ENCODE measurements around the gene PPP1R12C. TPM values are rescaled to one million over a fixed set of nuclear protein-coding genes. Genes with fewer than 3 reads are reported as not detected.

Gene PPP1R12C
- total RNA-seq, 1 donor from 2014 or later: 21.8 TPM

DNA sequence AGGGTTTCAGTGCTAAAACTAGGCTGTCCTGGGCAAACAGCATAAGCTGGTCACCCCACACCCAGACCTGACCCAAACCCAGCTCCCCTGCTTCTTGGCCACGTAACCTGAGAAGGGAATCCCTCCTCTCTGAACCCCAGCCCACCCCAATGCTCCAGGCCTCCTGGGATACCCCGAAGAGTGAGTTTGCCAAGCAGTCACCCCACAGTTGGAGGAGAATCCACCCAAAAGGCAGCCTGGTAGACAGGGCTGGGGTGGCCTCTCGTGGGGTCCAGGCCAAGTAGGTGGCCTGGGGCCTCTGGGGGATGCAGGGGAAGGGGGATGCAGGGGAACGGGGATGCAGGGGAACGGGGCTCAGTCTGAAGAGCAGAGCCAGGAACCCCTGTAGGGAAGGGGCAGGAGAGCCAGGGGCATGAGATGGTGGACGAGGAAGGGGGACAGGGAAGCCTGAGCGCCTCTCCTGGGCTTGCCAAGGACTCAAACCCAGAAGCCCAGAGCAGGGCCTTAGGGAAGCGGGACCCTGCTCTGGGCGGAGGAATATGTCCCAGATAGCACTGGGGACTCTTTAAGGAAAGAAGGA lies 2.8 kb downstream of the PPP1R12C start:
- H3K9me3 Mint-ChIP-seq: no peaks in the 10 kb centered on the region
- Histone ChIP-seq H3K4me2 (peak overlapping the region; percentile 96), H3K36me3 (no peaks in the 10 kb centered on the region), H3K79me2 (ENCODE audit: low read depth) (peaks cover 56% of the 10 kb centered on the region), H3K9me3 (ENCODE audit: low read depth) (no peaks in the 10 kb centered on the region), H3F3A (ENCODE audit: low read depth) (peaks cover 19% of the 10 kb centered on the region), H3K27ac (no peak overlapping the region), H3K9ac (peak overlapping the region; percentile 20), H3K4me1 (peaks cover 5% of the 10 kb centered on the region), H3K4me3 (no peak overlapping the region), H4K20me1 (ENCODE audit: low read depth) (peaks cover 63% of the 10 kb centered on the region), H3K27me3 (no peaks in the 10 kb centered on the region), H2AFZ (replicated peaks) (no peak overlapping the region)
- no peak for DNase-seq (ENCODE audit: low spot score)
- peaks cover 42% of the 10 kb centered on the region for H3K4me1 Mint-ChIP-seq
- peaks cover 4% of the 10 kb centered on the region for H3K36me3 Mint-ChIP-seq
- H3K27me3 Mint-ChIP-seq (ENCODE audit: insufficient read depth, low read depth): peaks cover 15% of the 10 kb centered on the region
- H3K27ac Mint-ChIP-seq: peak overlapping the region; percentile 60
- TF ChIP-seq EZH2phosphoT487 (IDR thresholded peaks at IDR 0.05): no peak
- TF ChIP-seq CTCF (IDR thresholded peaks at IDR 0.05): no peak
- TF ChIP-seq EZH2 (IDR thresholded peaks at IDR 0.05): no peak
- H3K4me3 Mint-ChIP-seq: peak overlapping the region; percentile 63

GRCh38 chr19:55113570-55114039 lies 3.8 kb downstream of the PPP1R12C start:
- Histone ChIP-seq H2AFZ (replicated peaks) (no peak overlapping the region), H3K27ac (no peak overlapping the region), H3F3A (ENCODE audit: low read depth) (peaks cover 13% of the 10 kb centered on the region), H3K4me2 (no peak overlapping the region), H3K36me3 (no peaks in the 10 kb centered on the region), H3K9ac (no peak overlapping the region), H3K4me1 (peaks cover 5% of the 10 kb centered on the region), H3K27me3 (no peaks in the 10 kb centered on the region), H3K9me3 (ENCODE audit: low read depth) (no peaks in the 10 kb centered on the region), H4K20me1 (ENCODE audit: low read depth) (peaks cover 71% of the 10 kb centered on the region), H3K79me2 (ENCODE audit: low read depth) (peaks cover 56% of the 10 kb centered on the region), H3K4me3 (no peak overlapping the region)
- H3K9me3 Mint-ChIP-seq: no peaks in the 10 kb centered on the region
- H3K36me3 Mint-ChIP-seq: peaks cover 8% of the 10 kb centered on the region
- peak overlapping the region; percentile 74 for H3K4me3 Mint-ChIP-seq
- TF ChIP-seq CTCF (IDR thresholded peaks at IDR 0.05): no peak
- no peak for TF ChIP-seq EZH2phosphoT487 (IDR thresholded peaks at IDR 0.05)
- TF ChIP-seq EZH2 (IDR thresholded peaks at IDR 0.05): no peak
- peak; percentile 82 for DNase-seq (ENCODE audit: low spot score)
- peaks cover 41% of the 10 kb centered on the region for H3K4me1 Mint-ChIP-seq
- H3K27me3 Mint-ChIP-seq (ENCODE audit: insufficient read depth, low read depth): peaks cover 9% of the 10 kb centered on the region
- peak overlapping the region; percentile 86 for H3K27ac Mint-ChIP-seq

DNA sequence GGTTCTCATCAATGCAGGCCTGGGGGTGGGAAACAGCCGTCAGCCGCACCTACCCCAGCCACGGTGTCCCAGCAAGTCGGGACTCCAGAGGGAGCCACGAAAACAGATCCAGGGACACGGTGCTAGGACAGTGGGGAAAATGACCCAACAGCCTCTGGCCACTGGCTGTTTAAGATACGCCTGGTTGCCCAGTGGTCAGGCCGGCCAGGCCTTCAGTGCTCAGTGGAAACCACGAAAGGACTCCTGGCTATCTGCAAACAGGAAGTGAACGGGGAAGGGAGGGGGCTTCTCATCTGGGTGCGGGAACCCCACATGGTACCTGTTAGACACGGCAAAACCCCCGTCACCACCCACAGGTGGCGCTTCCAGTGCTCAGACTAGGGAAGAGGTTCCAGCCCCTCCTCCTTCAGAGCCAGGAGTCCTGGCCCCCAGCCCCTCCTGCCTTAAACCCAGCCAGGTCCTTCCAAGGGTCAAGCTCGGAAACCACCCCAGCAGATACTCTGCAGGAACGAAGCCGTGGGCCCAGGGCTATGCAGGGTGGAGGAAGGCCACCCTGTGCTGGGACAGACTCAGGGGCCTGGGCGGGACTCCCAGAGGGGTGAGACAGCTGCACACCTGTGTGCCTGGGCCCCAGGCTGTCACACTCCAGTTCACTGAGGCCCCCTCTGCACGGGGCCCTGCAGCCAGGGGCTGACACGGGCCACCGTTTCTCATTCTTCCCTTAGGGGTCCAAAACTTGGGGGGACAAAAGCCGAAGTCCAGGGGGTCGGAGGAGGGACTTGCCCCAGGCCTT lies 4.5 kb downstream of the PPP1R12C start:
- Histone ChIP-seq H3K4me1 (peaks cover 5% of the 10 kb centered on the region), H3K4me2 (no peak overlapping the region), H3K79me2 (ENCODE audit: low read depth) (peaks cover 56% of the 10 kb centered on the region), H3F3A (ENCODE audit: low read depth) (peaks cover 7% of the 10 kb centered on the region), H3K27ac (no peak overlapping the region), H3K36me3 (no peaks in the 10 kb centered on the region), H3K4me3 (no peak overlapping the region), H3K9ac (no peak overlapping the region), H3K9me3 (ENCODE audit: low read depth) (no peaks in the 10 kb centered on the region), H2AFZ (replicated peaks) (no peak overlapping the region), H4K20me1 (ENCODE audit: low read depth) (peaks cover 71% of the 10 kb centered on the region), H3K27me3 (no peaks in the 10 kb centered on the region)
- peaks cover 9% of the 10 kb centered on the region for H3K27me3 Mint-ChIP-seq (ENCODE audit: insufficient read depth, low read depth)
- no peak for TF ChIP-seq CTCF (IDR thresholded peaks at IDR 0.05)
- no peak for TF ChIP-seq EZH2 (IDR thresholded peaks at IDR 0.05)
- TF ChIP-seq EZH2phosphoT487 (IDR thresholded peaks at IDR 0.05): no peak
- H3K36me3 Mint-ChIP-seq: peaks cover 11% of the 10 kb centered on the region
- peak overlapping the region; percentile 74 for H3K4me3 Mint-ChIP-seq
- DNase-seq (ENCODE audit: low spot score): no peak
- H3K27ac Mint-ChIP-seq: peak overlapping the region; percentile 86
- H3K9me3 Mint-ChIP-seq: no peaks in the 10 kb centered on the region
- H3K4me1 Mint-ChIP-seq: peaks cover 36% of the 10 kb centered on the region

Measured in neural progenitor cell (in vitro differentiated cells).